ENCODE measurements around the gene PHEX. TPM values are rescaled to one million over a fixed set of nuclear protein-coding genes. Genes with fewer than 3 reads are reported as not detected.

Gene PHEX
- total RNA-seq, 2 donors from 2014 or later = 0.24 to 0.37 TPM

GRCh38 chrX:22124098-22124497 lies 92.0 kb downstream of the PHEX start:
- H3K9me3 Mint-ChIP-seq = no peaks in the 10 kb centered on the region
- WGBS, 2 experiments (ENCODE audit: insufficient coverage in 1 of 2, insufficient read length in 1 of 2) = 91 to 100% methylated on average over 4 to 6 of the region's 6 CpGs
- no peaks in the 10 kb centered on the region for H3K27me3 ChIP-seq (ENCODE audit: control insufficient read depth, insufficient read depth, low read length, poor library complexity, severe bottlenecking)
- H3K27ac ChIP-seq (ENCODE audit: low read depth, low read length) = no peak overlapping the region
- no peaks in the 10 kb centered on the region for H3K4me1 ChIP-seq (ENCODE audit: control insufficient read depth, insufficient read depth, low read length)
- H3K9me3 ChIP-seq (ENCODE audit: control insufficient read depth, low read length) = no peaks in the 10 kb centered on the region
- H3K27ac Mint-ChIP-seq = no peak overlapping the region
- H3K36me3 Mint-ChIP-seq (ENCODE audit: low read depth) = no peaks in the 10 kb centered on the region
- H3K27me3 Mint-ChIP-seq (ENCODE audit: insufficient read depth) = peaks cover 2% of the 10 kb centered on the region
- peaks cover 22% of the 10 kb centered on the region for H3K4me1 Mint-ChIP-seq
- H3K4me3 Mint-ChIP-seq = no peak overlapping the region
- no peak overlapping the region for H3K9ac ChIP-seq (ENCODE audit: extremely low read depth, low read length, poor library complexity, severe bottlenecking)
- no peak overlapping the region for H3K4me3 ChIP-seq (ENCODE audit: low read length)
- no peak for DNase-seq
- TF ChIP-seq CTCF (conservative IDR thresholded peaks at IDR 0.05) = no peak
- no peaks in the 10 kb centered on the region for H3K36me3 ChIP-seq (ENCODE audit: control insufficient read depth, insufficient read depth, low read length)

GRCh38 chrX:22125481-22125880 lies 93.4 kb downstream of the PHEX start:
- no peak overlapping the region for H3K4me3 ChIP-seq (ENCODE audit: low read length)
- no peaks in the 10 kb centered on the region for H3K36me3 Mint-ChIP-seq (ENCODE audit: low read depth)
- no peak for DNase-seq
- no peak overlapping the region for H3K9ac ChIP-seq (ENCODE audit: extremely low read depth, low read length, poor library complexity, severe bottlenecking)
- peaks cover 2% of the 10 kb centered on the region for H3K27me3 Mint-ChIP-seq (ENCODE audit: insufficient read depth)
- no peak for TF ChIP-seq CTCF (conservative IDR thresholded peaks at IDR 0.05)
- no peaks in the 10 kb centered on the region for H3K27me3 ChIP-seq (ENCODE audit: control insufficient read depth, insufficient read depth, low read length, poor library complexity, severe bottlenecking)
- WGBS, 2 experiments (ENCODE audit: insufficient coverage in 1 of 2, insufficient read length in 1 of 2) = 80 to 100% methylated on average over 1 of the region's 1 CpG
- H3K4me3 Mint-ChIP-seq = no peak overlapping the region
- no peaks in the 10 kb centered on the region for H3K4me1 ChIP-seq (ENCODE audit: control insufficient read depth, insufficient read depth, low read length)
- no peaks in the 10 kb centered on the region for H3K9me3 Mint-ChIP-seq
- no peaks in the 10 kb centered on the region for H3K9me3 ChIP-seq (ENCODE audit: control insufficient read depth, low read length)
- no peaks in the 10 kb centered on the region for H3K36me3 ChIP-seq (ENCODE audit: control insufficient read depth, insufficient read depth, low read length)
- H3K4me1 Mint-ChIP-seq = peaks cover 32% of the 10 kb centered on the region
- H3K27ac Mint-ChIP-seq = no peak overlapping the region
- H3K27ac ChIP-seq (ENCODE audit: low read depth, low read length) = no peak overlapping the region

- no peak overlapping the region for H3K27ac ChIP-seq (ENCODE audit: low read depth, low read length)
- no peak overlapping the region for H3K4me3 ChIP-seq (ENCODE audit: low read length)
- no peak for DNase-seq
- no peaks in the 10 kb centered on the region for H3K27me3 ChIP-seq (ENCODE audit: control insufficient read depth, insufficient read depth, low read length, poor library complexity, severe bottlenecking)
- WGBS, 2 experiments (ENCODE audit: insufficient coverage in 1 of 2, insufficient read length in 1 of 2) = no CpG with 5 or more reads among the region's 1 CpG
- H3K4me3 Mint-ChIP-seq = no peak overlapping the region
- H3K36me3 ChIP-seq (ENCODE audit: control insufficient read depth, insufficient read depth, low read length) = no peaks in the 10 kb centered on the region
- H3K4me1 Mint-ChIP-seq = peaks cover 29% of the 10 kb centered on the region
- peaks cover 2% of the 10 kb centered on the region for H3K27me3 Mint-ChIP-seq (ENCODE audit: insufficient read depth)
- no peaks in the 10 kb centered on the region for H3K9me3 Mint-ChIP-seq
- no peaks in the 10 kb centered on the region for H3K9me3 ChIP-seq (ENCODE audit: control insufficient read depth, low read length)
- H3K9ac ChIP-seq (ENCODE audit: extremely low read depth, low read length, poor library complexity, severe bottlenecking) = no peak overlapping the region
- H3K4me1 ChIP-seq (ENCODE audit: control insufficient read depth, insufficient read depth, low read length) = no peaks in the 10 kb centered on the region
- TF ChIP-seq CTCF (conservative IDR thresholded peaks at IDR 0.05) = no peak
- H3K36me3 Mint-ChIP-seq (ENCODE audit: low read depth) = no peaks in the 10 kb centered on the region
- H3K27ac Mint-ChIP-seq = no peak overlapping the region
These were observed 94.2 kb downstream of the PHEX start for GRCh38 chrX:22126327-22126726.

Measured in endodermal cell (in vitro differentiated cells).